K562 (cell line): ENCODE results near the gene ZBTB26. TPM values are rescaled to one million over a fixed set of nuclear protein-coding genes. Genes with fewer than 3 reads are reported as not detected.
A peak's percentile ranks its signal among the peaks of the same experiment; 100 is the strongest.

Experiments
- ATAC-seq: fragments of 200-7000 bp; cut with Tn5 transposase; 3 replicates; pipeline ENCODE4 v1.9.1; 2020; ENCODE audit warnings: moderate library complexity
- BruUV-seq: library from RNA; stranded (reverse); fragments of 400-500 nt; replicated peaks from 2 replicates; lab custom pipeline; 2021; lab: Mats Ljungman, UMichigan
- CTCF ChIA-PET: fragments of 300-600 bp; formaldehyde crosslinking; extraction: SDS; loops from one replicate; lab custom pipeline; 2021; ENCODE audit warnings: low intra/inter-chr PET ratio; lab: Yijun Ruan, JAX
- POLR2A ChIA-PET: fragments of 300-600, 350-650 bp; sonication (Branson Sonifier 250); formaldehyde crosslinking; extraction: SDS; loops from one replicate; lab custom pipeline; 2021; ENCODE audit warnings: antibody characterized with exemption, inconsistent platforms; lab: Yijun Ruan, JAX
- DNase-seq, 4 experiments: peaks; one replicate each; pipeline versions ENCODE4 v3.0.0 to v3.0.0-alpha.2; 2011 to 2018; ENCODE audit warnings: low spot score in 3 of 4, mixed read lengths in 3 of 4; ENCODE audit errors: extremely low read depth in 1 of 4
- FAIRE-seq: peaks from 2 replicates; lab custom pipeline; 2011; peaks lifted over from hg19 to GRCh38; lab: Jason Lieb, UNC
- H2AFZ ChIP-seq: 2 replicates; pipeline ENCODE4 v1.6.0; 2011; ENCODE audit warnings: low read depth, low read length, control low read depth, inconsistent platforms
- H3K27ac ChIP-seq: fragments of 200-600 bp; 3 replicates; pipeline ENCODE4 v1.8.0; 2011; ENCODE audit warnings: low read depth, mild to moderate bottlenecking, control low read depth, inconsistent platforms, low read length, moderate library complexity, mixed read lengths; ENCODE audit errors: extremely low read depth
- H3K27me3 ChIP-seq, 2 experiments: fragments of 300-600 bp in 1 of 2; 2 replicates in 1 of 2; 3 replicates in 1 of 2; pipeline versions ENCODE4 v1.6.0 to v1.8.0; 2011; ENCODE audit warnings: inconsistent platforms in 2 of 2, low read length in 2 of 2, mild to moderate bottlenecking in 1 of 2, mixed read lengths in 1 of 2, moderate library complexity in 1 of 2; ENCODE audit not compliant: control insufficient read depth in 2 of 2, insufficient read depth in 2 of 2
- H3K36me3 ChIP-seq: fragments of 300-600 bp; 3 replicates; pipeline ENCODE4 v1.8.0; 2011; ENCODE audit warnings: mild to moderate bottlenecking, low read length, inconsistent platforms; ENCODE audit not compliant: control insufficient read depth, insufficient read depth
- H3K4me1 ChIP-seq, 2 experiments: fragments of 200-600 bp in 1 of 2; replicated peaks in 1 of 2; 2 replicates in 1 of 2; 3 replicates in 1 of 2; pipeline versions ENCODE4 v1.5.1 to v1.8.0; 2011; ENCODE audit warnings: inconsistent platforms in 2 of 2, low read length in 2 of 2, mild to moderate bottlenecking in 1 of 2, mixed read lengths in 1 of 2, moderate library complexity in 1 of 2; ENCODE audit not compliant: control insufficient read depth in 2 of 2, insufficient read depth in 2 of 2
- H3K4me2 ChIP-seq: 2 replicates; pipeline ENCODE4 v1.6.1; 2011; ENCODE audit warnings: low read length, control low read depth, inconsistent platforms, mixed read lengths; ENCODE audit not compliant: insufficient read depth
- H3K4me3 ChIP-seq: fragments of 200-600 bp; sonication (generic), shearing (Covaris generic); 2 replicates; pipeline ENCODE4 v1.5.1; 2016; ENCODE audit warnings: control low read depth, inconsistent platforms
- H3K79me2 ChIP-seq: fragments of 200-600 bp; 3 replicates; pipeline ENCODE4 v1.8.0; 2011; ENCODE audit warnings: low read length, inconsistent platforms; ENCODE audit not compliant: control insufficient read depth, insufficient read depth
- H3K9ac ChIP-seq, 2 experiments: 2 replicates each; pipeline versions ENCODE4 v1.6.0 to v1.6.1; 2011; ENCODE audit warnings: low read depth in 2 of 2, low read length in 2 of 2, control low read depth in 1 of 2, inconsistent platforms in 1 of 2, mild to moderate bottlenecking in 1 of 2, mixed read lengths in 1 of 2; ENCODE audit not compliant: insufficient read depth in 1 of 2
- H3K9me1 ChIP-seq: one replicate; pipeline ENCODE4 v1.6.0; 2011; ENCODE audit warnings: inconsistent platforms, mild to moderate bottlenecking, low read length, moderate library complexity; ENCODE audit not compliant: control insufficient read depth, insufficient read depth
- H3K9me3 ChIP-seq: replicated peaks from 2 replicates; pipeline ENCODE4 v1.5.1; 2011; ENCODE audit warnings: low read depth, low read length, inconsistent platforms; ENCODE audit not compliant: control insufficient read depth, insufficient read depth
- H4K20me1 ChIP-seq: replicated peaks from 2 replicates; pipeline ENCODE4 v1.6.1; 2011; ENCODE audit warnings: low read length, inconsistent platforms, mixed read lengths; ENCODE audit not compliant: control insufficient read depth, insufficient read depth
- C11orf30 ChIP-seq: fragments of 450-650 bp; IDR thresholded peaks from 2 replicates; pipeline ENCODE4 v1.6.1; 2016; ENCODE audit warnings: low read depth, mild to moderate bottlenecking
- CEBPB ChIP-seq: fragments of 450-650 bp; IDR thresholded peaks from 2 replicates; pipeline ENCODE4 v1.6.1; 2016; ENCODE audit warnings: missing genetic modification characterization, missing compliant biosample characterization
- CXXC5 ChIP-seq: fragments of 250-450 bp; sonication (Bioruptor Pico); IDR thresholded peaks from 2 replicates; pipeline ENCODE4 v1.8.0; 2022; ENCODE audit warnings: inconsistent platforms, mild to moderate bottlenecking, moderate library complexity
- GABPA ChIP-seq: fragments of 200-800 bp; sonication (Bioruptor generic); conservative IDR thresholded peaks from 2 replicates; pipeline ENCODE4 v1.6.1; 2016; ENCODE audit warnings: low read depth, missing genetic modification characterization, missing compliant biosample characterization
- IRF9 ChIP-seq: fragments of 450-650 bp; IDR thresholded peaks from 2 replicates; pipeline ENCODE4 v1.6.1; 2016; ENCODE audit warnings: missing biosample characterization, missing genetic modification characterization
- PHF8 ChIP-seq: fragments of 200-600 bp; sonication (generic); IDR thresholded peaks from 2 replicates; pipeline ENCODE4 v1.6.1; 2012; ENCODE audit warnings: mixed run types, mild to moderate bottlenecking, inconsistent platforms, low read length, moderate library complexity, borderline replicate concordance
- RCOR1 ChIP-seq, 2 experiments: IDR thresholded peaks; 2 replicates each; pipeline ENCODE4 v1.6.1; 2012; ENCODE audit warnings: low read depth in 2 of 2, low read length in 2 of 2, borderline replicate concordance in 1 of 2, improper control_type of control experiment in 1 of 2
- RREB1 ChIP-seq: fragments of 250-450 bp; sonication (Bioruptor Pico); IDR thresholded peaks from 2 replicates; pipeline ENCODE4 v1.4.0; 2020
- ZNF76 ChIP-seq: fragments of 250-450 bp; sonication (Bioruptor Pico); IDR thresholded peaks from 2 replicates; pipeline ENCODE4 v1.4.0; 2020; ENCODE audit warnings: mild to moderate bottlenecking, moderate library complexity, borderline replicate concordance
- WGBS: fragments of 100-300 bp; shearing (Covaris generic); methylation state at CpG from one replicate; pipeline ENCODE4 v1.1.6; 2016; ENCODE audit warnings: low coverage, mixed read lengths; ENCODE audit not compliant: insufficient coverage; ENCODE audit errors: missing lambda C conversion rate; 5-methylcytosine and 5-hydroxymethylcytosine counted together
- in situ Hi-C: fragments of 300-500 bp; cut with MboI; formaldehyde crosslinking; loops from 4 replicates; pipeline ENCODE4 v1.15.0; 2018; ENCODE audit warnings: inconsistent platforms, mixed read lengths
- intact Hi-C: fragments of 100-400 bp; cut with micrococcal nuclease; formaldehyde crosslinking; loops from 2 replicates; pipeline ENCODE4 v1.14.2; 2022
- polyA plus RNA-seq, 8 experiments: library from polyadenylated mRNA; depleted of rRNA in 4 of 8; stranded (reverse) in 5 of 8; unstranded in 3 of 8; fragments of >200 nt; fragmentation: Nextera tagmentation in 2 of 8; fragmentation: Illumina TruSeq in 1 of 8; extraction: Ambion mirVana in 2 of 8; extraction: Trizol in 1 of 8; gene quantifications; 2 replicates each; pipeline versions ENCODE4 v1.2.1 to v1.2.3, GENCODE V29; 2011 to 2014; ENCODE audit warnings: inconsistent platforms in 1 of 8, missing spikeins in 1 of 8
- total RNA-seq, 7 experiments: library from RNA; depleted of rRNA in 6 of 7; stranded (reverse); fragments of >200 nt in 6 of 7; fragmentation: Illumina TruSeq in 2 of 7; extraction: Trizol in 2 of 7; gene quantifications; 2 replicates each; pipeline versions ENCODE4 v1.2.1 to v1.2.3, GENCODE V29; 2011 to 2021; ENCODE audit warnings: low replicate concordance in 1 of 7

Gene ZBTB26
- total and polyA plus RNA-seq, 9 of the 15 experiments (the other 6 are each of a cell fraction or from before 2014, with no cell fraction given): 2.4 to 20.7 (median 5.0) TPM

GRCh38 chr9:122946461-122947005 is 15.2 kb upstream of the ZBTB26 start (continued):
- TF ChIP-seq PHF8 (no peak), C11orf30 (peak; percentile 75)

GRCh38 chr9:122944960-122945888 is 13.9 kb upstream of the ZBTB26 start:
- no peaks in the 10 kb centered on the region for H3K9me1 ChIP-seq
- H3K4me3 ChIP-seq: no peak overlapping the region
- peak overlapping the region in 1 of 2 experiments; percentile 36; a peak in 2 of 4 replicates for H3K9ac ChIP-seq
- BruUV-seq: no TSS peak
- ChIA-PET CTCF (no interaction called here), POLR2A (interaction anchor here (0.9 to 1.3 kb wide), 2 partner anchors 13 to 16 kb away, joined by 3 to 4 read pairs; partner anchors contain the start of gene ZBTB26)
- H3K4me2 ChIP-seq: peak overlapping the region; percentile 32; the same call in 1 of the 2 replicates
- 48% methylated on average over 4 of the region's 4 CpGs for WGBS
- H3K36me3 ChIP-seq: 0 out of 3 replicates have a peak, but pooled peaks cover 3% of the 10 kb centered on the region
- H2AFZ ChIP-seq: peak overlapping the region; percentile 62
- peaks cover 13 to 15% of the 10 kb centered on the region in 2 experiments; a peak in 4 of 5 replicates for H3K4me1 ChIP-seq
- no peaks in the 10 kb centered on the region; the same call in 1 of the 2 replicates for H3K9me3 ChIP-seq
- peak overlapping the region; percentile 52 for H3K27ac ChIP-seq
- FAIRE-seq (peak; percentile 19), ATAC-seq (no peak), DNase-seq (peak in 1 of 4 experiments; percentile 6)
- H4K20me1 ChIP-seq: no peaks in the 10 kb centered on the region
- in situ Hi-C loops: no loop called here
- intact Hi-C loops: no loop called here
- no peaks in the 10 kb centered on the region for H3K27me3 ChIP-seq
- H3K79me2 ChIP-seq: peaks cover 74% of the 10 kb centered on the region
- TF ChIP-seq CXXC5 (CRISPR knock-in tag): no peak
- peak; percentile 27; the same call in 1 of the 2 replicates for TF ChIP-seq GABPA (tag)
- TF ChIP-seq IRF9 (tag): no peak
- TF ChIP-seq RREB1: no peak
- no peak for TF ChIP-seq RCOR1 (IDR thresholded peaks at IDR 0.05; ENCODE audit: borderline replicate concordance in 1 of 2, low read depth in 2 of 2, low read length in 2 of 2)
- TF ChIP-seq ZNF76: no peak
- peak; percentile 25; the same call in 1 of the 2 replicates for TF ChIP-seq CEBPB
